Measurements from ENCODE around the gene ADAD2.

DNA sequence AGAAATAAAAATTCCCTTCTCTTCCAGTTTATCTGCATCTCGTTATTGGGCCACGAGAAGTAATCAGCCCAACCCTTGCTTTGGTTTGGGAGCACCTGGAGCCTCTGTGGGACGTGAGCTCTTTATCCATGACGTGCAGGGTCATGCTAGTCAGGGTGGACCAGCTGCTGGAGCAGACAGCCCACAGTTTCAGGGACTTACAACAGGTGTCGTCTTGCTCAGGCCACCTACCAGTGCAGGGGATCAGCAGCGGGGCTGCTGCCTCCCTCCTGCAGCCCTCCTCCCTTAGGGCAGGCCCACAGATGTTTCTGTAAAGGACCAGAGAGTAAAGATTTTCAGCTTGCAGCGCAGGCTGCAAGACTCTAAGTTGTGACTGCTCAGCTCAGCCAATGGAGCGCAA is 16.9 kb downstream of the ADAD2 start:
- TF ChIP-seq, protein P1, sequence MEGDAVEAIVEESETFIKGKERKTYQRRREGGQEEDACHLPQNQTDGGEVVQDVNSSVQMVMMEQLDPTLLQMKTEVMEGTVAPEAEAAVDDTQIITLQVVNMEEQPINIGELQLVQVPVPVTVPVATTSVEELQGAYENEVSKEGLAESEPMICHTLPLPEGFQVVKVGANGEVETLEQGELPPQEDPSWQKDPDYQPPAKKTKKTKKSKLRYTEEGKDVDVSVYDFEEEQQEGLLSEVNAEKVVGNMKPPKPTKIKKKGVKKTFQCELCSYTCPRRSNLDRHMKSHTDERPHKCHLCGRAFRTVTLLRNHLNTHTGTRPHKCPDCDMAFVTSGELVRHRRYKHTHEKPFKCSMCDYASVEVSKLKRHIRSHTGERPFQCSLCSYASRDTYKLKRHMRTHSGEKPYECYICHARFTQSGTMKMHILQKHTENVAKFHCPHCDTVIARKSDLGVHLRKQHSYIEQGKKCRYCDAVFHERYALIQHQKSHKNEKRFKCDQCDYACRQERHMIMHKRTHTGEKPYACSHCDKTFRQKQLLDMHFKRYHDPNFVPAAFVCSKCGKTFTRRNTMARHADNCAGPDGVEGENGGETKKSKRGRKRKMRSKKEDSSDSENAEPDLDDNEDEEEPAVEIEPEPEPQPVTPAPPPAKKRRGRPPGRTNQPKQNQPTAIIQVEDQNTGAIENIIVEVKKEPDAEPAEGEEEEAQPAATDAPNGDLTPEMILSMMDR (conservative IDR thresholded peaks at IDR 0.05), result no peak
- no peak for TF ChIP-seq ZFX (IDR thresholded peaks at IDR 0.05)

All from C4-2B (cell line).